HG03060 (cell line): ENCODE measurements around the gene CTNNA3.

ENCODE experiments used
- ATAC-seq: cut with Tn5 transposase; IDR thresholded peaks from one replicate; pipeline ENCODE4 v1.9.1; 2021; ENCODE audit warnings: low read depth, moderate number of reproducible peaks; ENCODE audit not compliant: unreplicated experiment

The CTNNA3 gene

GRCh38 chr10:66102756-66103155 lies 1593.2 kb downstream of the CTNNA3 start:
- ATAC-seq, result no peak

- no peak for ATAC-seq
Observed at GRCh38 chr10:66098595-66099480, 1597.2 kb downstream of the CTNNA3 start.

GRCh38 chr10:66095610-66096009 lies 1600.4 kb downstream of the CTNNA3 start:
- no peak for ATAC-seq

- no peak for ATAC-seq
Observed at GRCh38 chr10:66085906-66086305, 1610.1 kb downstream of the CTNNA3 start.

- ATAC-seq, result no peak
Observed at GRCh38 chr10:66071907-66072306, 1624.1 kb downstream of the CTNNA3 start.

GRCh38 chr10:66058594-66058993 lies 1637.4 kb downstream of the CTNNA3 start:
- no peak for ATAC-seq

GRCh38 chr10:66049335-66049734 lies 1646.7 kb downstream of the CTNNA3 start:
- ATAC-seq, result no peak

GRCh38 chr10:66045859-66046258 lies 1650.1 kb downstream of the CTNNA3 start:
- no peak for ATAC-seq

GRCh38 chr10:66041771-66042170 lies 1654.2 kb downstream of the CTNNA3 start:
- ATAC-seq, result no peak

GRCh38 chr10:66038623-66039022 lies 1657.4 kb downstream of the CTNNA3 start:
- no peak for ATAC-seq

GRCh38 chr10:66026321-66026720 lies 1669.7 kb downstream of the CTNNA3 start:
- no peak for ATAC-seq

GRCh38 chr10:66025186-66025585 lies 1670.8 kb downstream of the CTNNA3 start:
- ATAC-seq, result no peak

- no peak for ATAC-seq
Observed at GRCh38 chr10:66021423-66021822, 1674.6 kb downstream of the CTNNA3 start.

GRCh38 chr10:66008221-66008620 lies 1687.8 kb downstream of the CTNNA3 start:
- no peak for ATAC-seq

- ATAC-seq, result no peak
Observed at GRCh38 chr10:66006411-66006810, 1689.6 kb downstream of the CTNNA3 start.

GRCh38 chr10:65993451-65993850 lies 1702.5 kb downstream of the CTNNA3 start:
- ATAC-seq, result no peak

- ATAC-seq, result no peak
Observed at GRCh38 chr10:65968871-65969270, 1727.1 kb downstream of the CTNNA3 start.

- no peak for ATAC-seq
Observed at GRCh38 chr10:65968437-65968836, 1727.6 kb downstream of the CTNNA3 start.

- no peak for ATAC-seq
Observed at GRCh38 chr10:65964205-65964604, 1731.8 kb downstream of the CTNNA3 start.

GRCh38 chr10:65952086-65952485 lies 1743.9 kb downstream of the CTNNA3 start:
- ATAC-seq, result no peak

- ATAC-seq, result no peak
Observed at GRCh38 chr10:65950075-65950474, 1745.9 kb downstream of the CTNNA3 start.

- ATAC-seq, result no peak
Observed at GRCh38 chr10:65949526-65949925, 1746.5 kb downstream of the CTNNA3 start.
